NCI-H146 treated with DMSO at 0.1 percent for 48 hours (cell line): ENCODE data around the gene CABP2.

Source experiments
- DNase-seq: peaks from one replicate; lab custom pipeline; 2025; ENCODE audit not compliant: unreplicated experiment; lab: John Stamatoyannopoulos, UW

The CABP2 gene

GRCh38 chr11:67508486-67509121 lies 14.6 kb downstream of the CABP2 start:
- peak; percentile 98 for DNase-seq

GRCh38 chr11:67507864-67508485 lies 15.3 kb downstream of the CABP2 start, which contains the start of gene CDK2AP2:
Gene CDK2AP2 (minus strand): TSS chr11:67508162. CDS start chr11:67508082, 80 bp downstream.
- DNase-seq = peak; percentile 99

- DNase-seq = no peak
Measured at GRCh38 chr11:67507242-67507863, 15.9 kb downstream of the CABP2 start.

GRCh38 chr11:67506426-67507051 lies 16.7 kb downstream of the CABP2 start:
- no peak for DNase-seq

- DNase-seq = peak; percentile 50
Measured at GRCh38 chr11:67505605-67506396, 17.4 kb downstream of the CABP2 start.

GRCh38 chr11:67504950-67505581 lies 18.2 kb downstream of the CABP2 start, which contains the start of gene PITPNM1:
Gene PITPNM1 (minus strand): TSS chr11:67505363. CDS start chr11:67504180, 1,183 bp downstream.
- peak; percentile 63 for DNase-seq

GRCh38 chr11:67504005-67504949 lies 19.0 kb downstream of the CABP2 start:
- peak; percentile 41 for DNase-seq

GRCh38 chr11:67503119-67504004 lies 19.9 kb downstream of the CABP2 start:
- no peak for DNase-seq

GRCh38 chr11:67502328-67502979 lies 20.8 kb downstream of the CABP2 start:
- no peak for DNase-seq

GRCh38 chr11:67501854-67502253 lies 21.4 kb downstream of the CABP2 start:
- no peak for DNase-seq

GRCh38 chr11:67500831-67501715 lies 22.2 kb downstream of the CABP2 start:
- no peak for DNase-seq

GRCh38 chr11:67500484-67500821 lies 22.8 kb downstream of the CABP2 start:
- no peak for DNase-seq

- no peak for DNase-seq
Measured at GRCh38 chr11:67499808-67500483, 23.3 kb downstream of the CABP2 start.

- no peak for DNase-seq
Measured at GRCh38 chr11:67498544-67498972, 24.7 kb downstream of the CABP2 start.

- no peak for DNase-seq
Measured at GRCh38 chr11:67497656-67498291, 25.5 kb downstream of the CABP2 start.

- no peak for DNase-seq
Measured at GRCh38 chr11:67496113-67496512, 27.1 kb downstream of the CABP2 start.
